Loucy (cell line): ENCODE measurements around the gene HEPACAM.

Source experiments
- EZH2phosphoT487 ChIP-seq: fragments of 200-600 bp; IDR thresholded peaks from 2 replicates; pipeline ENCODE4 v1.6.1; 2018; ENCODE audit warnings: antibody characterized with exemption, mild to moderate bottlenecking, moderate library complexity, borderline replicate concordance
- TF ChIP-seq, protein P1 (sequence below): fragments of 200-600 bp; sonication (generic); conservative IDR thresholded peaks from 2 replicates; pipeline ENCODE4 v1.5.1; 2014; ENCODE audit warnings: mild to moderate bottlenecking, antibody characterized with exemption, low read length

DNA sequence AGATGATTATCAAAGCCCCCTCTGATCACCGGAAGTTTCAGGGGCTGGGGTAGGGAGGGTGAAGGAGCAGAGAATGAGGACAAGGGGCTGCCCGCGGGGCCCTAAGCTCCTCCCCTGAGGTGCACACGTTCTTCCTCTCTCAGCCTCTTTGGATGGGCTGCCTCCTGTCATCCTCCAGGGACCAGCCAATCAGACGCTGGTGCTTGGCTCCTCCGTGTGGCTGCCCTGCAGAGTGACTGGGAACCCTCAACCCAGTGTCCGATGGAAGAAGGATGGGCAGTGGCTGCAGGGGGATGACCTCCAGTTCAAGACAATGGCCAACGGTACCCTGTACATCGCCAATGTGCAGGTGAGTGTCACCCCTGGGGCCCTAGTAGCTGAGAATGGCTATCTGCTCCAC, 63.1 kb downstream of the HEPACAM start:
- TF ChIP-seq, protein P1, sequence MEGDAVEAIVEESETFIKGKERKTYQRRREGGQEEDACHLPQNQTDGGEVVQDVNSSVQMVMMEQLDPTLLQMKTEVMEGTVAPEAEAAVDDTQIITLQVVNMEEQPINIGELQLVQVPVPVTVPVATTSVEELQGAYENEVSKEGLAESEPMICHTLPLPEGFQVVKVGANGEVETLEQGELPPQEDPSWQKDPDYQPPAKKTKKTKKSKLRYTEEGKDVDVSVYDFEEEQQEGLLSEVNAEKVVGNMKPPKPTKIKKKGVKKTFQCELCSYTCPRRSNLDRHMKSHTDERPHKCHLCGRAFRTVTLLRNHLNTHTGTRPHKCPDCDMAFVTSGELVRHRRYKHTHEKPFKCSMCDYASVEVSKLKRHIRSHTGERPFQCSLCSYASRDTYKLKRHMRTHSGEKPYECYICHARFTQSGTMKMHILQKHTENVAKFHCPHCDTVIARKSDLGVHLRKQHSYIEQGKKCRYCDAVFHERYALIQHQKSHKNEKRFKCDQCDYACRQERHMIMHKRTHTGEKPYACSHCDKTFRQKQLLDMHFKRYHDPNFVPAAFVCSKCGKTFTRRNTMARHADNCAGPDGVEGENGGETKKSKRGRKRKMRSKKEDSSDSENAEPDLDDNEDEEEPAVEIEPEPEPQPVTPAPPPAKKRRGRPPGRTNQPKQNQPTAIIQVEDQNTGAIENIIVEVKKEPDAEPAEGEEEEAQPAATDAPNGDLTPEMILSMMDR: no peak
- no peak for TF ChIP-seq EZH2phosphoT487
